Activated T-cell treated with anti-CD3 and anti-CD28 coated beads, Interleukin-2, amount 50 U/mL, for 1 hour (primary cell): Measurements from ENCODE around the gene AMFR.
"Not testable (repeated sequence)": the region's sequence is repeated elsewhere in the genome, so short reads cannot be mapped to it uniquely, and the experiment has no call there.

Source experiments
- DNase-seq: peaks from one replicate; pipeline ENCODE4 v3.0.0-alpha.2; 2020

The AMFR gene

GRCh38 chr16:56387396-56387795 is 37.9 kb downstream of the AMFR start:
- no peak for DNase-seq

- DNase-seq: no peak
These were observed 41.1 kb downstream of the AMFR start for GRCh38 chr16:56384074-56384721.

- DNase-seq: no peak
These were observed 42.4 kb downstream of the AMFR start for GRCh38 chr16:56382901-56383355.

GRCh38 chr16:56382459-56382858 is 42.9 kb downstream of the AMFR start:
- no peak for DNase-seq

GRCh38 chr16:56380778-56381485 is 44.4 kb downstream of the AMFR start:
- DNase-seq: not testable (repeated sequence)

DNA sequence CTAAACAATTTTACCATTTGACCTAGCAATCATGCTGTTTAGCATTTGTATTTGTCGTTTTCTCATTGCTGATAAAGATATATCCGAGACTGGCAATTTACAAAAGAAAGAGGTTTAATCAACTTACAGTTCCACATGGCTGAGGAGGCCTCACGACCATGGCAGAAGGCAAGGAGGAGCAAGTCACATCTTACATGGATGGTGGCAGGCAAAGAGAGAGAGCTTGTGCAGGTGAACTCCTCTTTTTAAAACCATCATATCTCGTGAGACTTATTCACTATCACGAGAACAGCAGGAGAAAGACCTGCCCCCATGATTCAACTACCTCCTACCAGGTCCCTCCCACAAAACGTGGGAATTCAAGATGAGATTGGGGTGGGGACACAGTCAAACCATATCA is 46.3 kb downstream of the AMFR start:
- DNase-seq: not testable (repeated sequence)

DNA sequence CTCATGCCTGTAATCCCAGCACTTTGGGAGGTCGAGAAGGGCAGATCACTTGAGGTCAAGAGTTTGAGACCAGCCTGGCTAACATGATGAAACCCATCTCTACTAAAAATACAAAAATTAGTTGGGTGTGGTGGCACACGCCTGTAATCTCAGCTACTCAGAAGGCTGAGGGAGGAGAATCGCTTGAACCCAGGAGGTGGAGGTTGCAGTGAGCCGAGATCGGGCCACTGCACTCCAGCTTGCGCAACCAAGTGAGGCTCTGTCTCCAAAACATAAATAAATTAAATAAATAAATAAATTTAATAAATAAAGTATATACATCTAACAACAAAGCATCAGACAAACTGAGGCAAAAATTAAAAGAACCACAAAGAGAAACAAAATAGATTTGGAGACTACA is 49.6 kb downstream of the AMFR start:
- not testable (repeated sequence) for DNase-seq

DNA sequence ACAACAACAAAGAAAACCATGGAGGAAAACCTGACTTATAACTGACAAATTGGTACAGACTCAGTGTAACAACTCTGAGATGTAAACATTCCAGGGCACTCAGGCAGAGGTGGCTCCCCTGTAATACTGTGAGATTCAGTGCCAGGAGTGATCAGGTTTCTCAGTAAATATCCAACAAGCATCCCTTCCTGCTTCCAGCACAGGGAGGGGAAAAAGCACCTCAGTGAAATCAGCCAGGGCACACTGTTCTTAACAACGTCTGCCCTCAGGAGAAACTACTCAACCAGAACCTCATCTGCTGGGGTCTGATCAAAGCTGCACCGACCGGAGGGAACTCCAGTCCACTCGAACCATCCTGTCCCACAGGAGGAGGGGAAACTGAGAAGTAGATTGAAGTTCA is 52.3 kb downstream of the AMFR start:
- no peak for DNase-seq

DNA sequence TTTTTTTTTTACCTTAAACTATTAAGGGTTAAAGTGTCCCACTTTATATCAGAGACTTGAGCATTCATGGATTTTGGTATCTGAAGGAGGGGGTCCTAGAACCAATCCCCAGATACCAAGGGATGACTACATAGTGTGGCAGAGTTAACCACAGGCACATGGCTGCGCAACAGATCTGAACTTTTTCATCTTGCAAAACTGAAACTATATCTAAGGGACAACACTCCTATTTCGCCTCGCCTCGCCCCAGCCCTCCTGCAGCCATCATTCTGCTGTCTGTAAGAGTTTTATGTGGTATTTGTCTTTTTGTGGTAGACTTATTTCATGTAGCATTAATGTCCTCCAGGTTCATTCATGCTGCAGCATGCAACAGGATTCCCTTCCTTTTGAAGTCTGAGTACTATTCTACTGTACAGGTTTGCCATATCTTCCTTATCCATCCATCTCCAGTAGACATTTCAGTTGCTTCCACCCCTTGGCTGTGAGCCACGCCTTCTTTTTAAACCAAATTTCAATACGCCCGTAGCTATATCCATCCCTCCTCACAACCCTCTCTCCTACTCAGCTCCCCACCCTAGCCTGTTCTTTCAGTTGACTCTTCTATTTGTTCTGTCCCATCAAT is 53.2 kb downstream of the AMFR start:
- no peak for DNase-seq

DNA sequence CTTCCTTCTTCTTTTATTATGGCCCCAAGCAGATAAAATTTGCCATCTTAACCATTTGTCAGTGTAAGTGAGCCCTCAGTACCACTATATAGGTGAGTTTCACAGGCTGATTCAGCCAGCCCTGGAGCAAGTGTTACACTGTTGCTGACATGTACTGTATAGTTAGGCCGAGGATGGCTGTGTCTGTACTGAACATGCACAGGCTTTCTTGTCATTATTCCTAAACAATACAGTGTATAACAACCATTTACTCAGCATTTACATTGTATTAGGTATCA is 53.7 kb downstream of the AMFR start:
- no peak for DNase-seq

GRCh38 chr16:56370875-56371659 is 54.3 kb downstream of the AMFR start:
- no peak for DNase-seq

- no peak for DNase-seq
These were observed 55.0 kb downstream of the AMFR start for GRCh38 chr16:56370185-56370874.

DNA sequence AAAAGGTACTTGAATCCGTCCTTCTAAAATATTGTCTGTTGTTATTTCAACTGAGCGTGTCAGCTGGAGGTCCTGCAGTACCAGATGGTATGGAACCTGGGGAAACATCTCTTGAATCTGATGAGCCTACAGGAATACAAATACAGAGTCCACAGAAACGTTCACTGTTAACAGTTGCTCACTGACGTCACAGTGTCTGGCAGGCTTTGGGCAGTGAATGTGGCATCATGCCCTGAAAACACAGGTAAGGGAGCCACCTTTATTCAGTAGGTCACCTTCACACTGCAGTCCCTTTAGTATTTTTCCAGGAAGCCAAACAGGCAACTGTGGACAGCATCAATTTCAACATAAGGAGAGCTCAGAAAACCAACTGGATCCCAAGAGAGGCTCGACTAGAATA is 56.1 kb downstream of the AMFR start:
- no peak for DNase-seq

DNA sequence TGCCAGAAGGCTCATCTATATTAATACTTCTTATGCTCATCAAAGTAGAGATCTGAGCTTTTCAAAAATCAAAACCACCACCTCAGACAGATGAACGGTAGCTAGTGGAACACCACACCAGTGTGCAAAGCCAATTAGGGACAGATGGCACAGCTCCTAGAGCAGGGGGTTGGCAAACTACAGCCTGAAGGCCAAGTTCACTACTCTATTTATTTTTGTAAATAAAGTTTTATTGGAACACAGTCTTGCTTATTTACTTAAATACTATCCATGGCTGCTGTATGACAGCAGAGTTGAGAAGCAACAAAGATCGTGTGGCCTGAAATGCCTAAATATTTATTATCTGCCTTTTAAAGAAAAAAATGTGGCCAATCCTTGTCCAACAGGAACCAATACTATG is 56.8 kb downstream of the AMFR start:
- DNase-seq: no peak

DNA sequence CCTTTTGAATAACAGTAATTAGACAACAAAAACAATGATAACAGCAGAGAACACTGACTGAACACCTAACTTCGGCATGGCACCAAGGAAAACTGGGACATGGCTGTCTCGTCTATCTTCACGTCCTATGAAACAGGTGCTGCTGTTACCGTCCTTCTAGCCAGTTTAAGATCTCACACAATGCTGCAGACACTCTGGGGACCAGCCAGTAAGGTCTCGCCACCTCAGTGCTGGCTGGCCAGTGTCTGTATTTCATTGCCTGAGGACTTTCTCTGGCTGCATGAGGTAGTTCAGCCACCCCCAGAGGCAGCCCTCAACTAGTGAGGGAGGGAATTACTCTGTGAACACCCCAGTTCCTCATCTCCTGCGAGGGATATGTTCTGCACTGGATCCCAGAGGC is 57.6 kb downstream of the AMFR start:
- no peak for DNase-seq

GRCh38 chr16:56366945-56367344 is 58.4 kb downstream of the AMFR start:
- DNase-seq: no peak

- DNase-seq: no peak
These were observed 59.8 kb downstream of the AMFR start for GRCh38 chr16:56365552-56365951.

DNA sequence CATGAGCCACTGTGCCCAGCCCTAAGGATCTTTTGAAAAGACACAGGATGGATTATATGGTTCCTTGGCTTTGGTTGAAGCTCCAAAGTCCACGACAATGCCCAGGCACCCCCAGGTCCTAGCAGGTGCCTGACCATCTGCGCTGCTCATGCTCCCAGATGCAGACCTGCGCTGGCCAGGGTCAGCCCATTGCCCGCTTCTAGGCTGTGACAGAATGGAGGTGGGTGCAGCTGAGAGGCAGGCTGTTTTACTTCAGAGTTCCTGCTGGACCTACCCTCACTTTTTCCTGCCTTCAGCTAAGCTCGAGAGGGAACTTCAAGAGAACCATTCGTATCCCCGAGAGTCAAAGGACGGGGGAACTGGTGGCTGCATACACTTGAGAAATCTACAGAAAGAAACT is 60.5 kb downstream of the AMFR start:
- DNase-seq: no peak

GRCh38 chr16:56363781-56364565 is 61.4 kb downstream of the AMFR start:
- no peak for DNase-seq

DNA sequence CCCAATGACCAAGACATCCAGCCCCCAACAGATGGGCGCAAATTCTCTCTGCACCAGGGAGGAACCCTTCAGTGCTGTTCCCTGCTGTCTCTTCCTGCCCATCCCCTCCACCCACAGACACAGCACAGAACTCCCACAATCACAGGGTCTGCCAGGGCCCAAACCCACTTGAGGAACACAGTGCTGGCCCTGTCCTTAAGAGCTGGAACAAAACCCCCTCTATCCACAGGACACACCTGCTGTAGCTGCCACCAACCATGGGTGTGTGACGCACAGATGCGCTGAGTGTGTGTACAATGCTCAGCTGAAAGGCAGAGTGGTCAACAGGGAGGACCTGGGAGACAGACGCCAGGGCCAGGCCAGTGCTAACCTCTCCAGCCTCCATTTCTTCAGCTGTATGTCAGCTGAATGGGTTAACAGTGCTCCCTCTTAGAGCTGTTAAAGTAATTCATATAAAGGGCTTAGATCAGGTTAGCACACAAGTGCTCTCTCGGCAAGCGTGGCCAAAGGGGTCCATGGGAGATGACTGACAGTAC is 62.1 kb downstream of the AMFR start:
- no peak for DNase-seq

DNA sequence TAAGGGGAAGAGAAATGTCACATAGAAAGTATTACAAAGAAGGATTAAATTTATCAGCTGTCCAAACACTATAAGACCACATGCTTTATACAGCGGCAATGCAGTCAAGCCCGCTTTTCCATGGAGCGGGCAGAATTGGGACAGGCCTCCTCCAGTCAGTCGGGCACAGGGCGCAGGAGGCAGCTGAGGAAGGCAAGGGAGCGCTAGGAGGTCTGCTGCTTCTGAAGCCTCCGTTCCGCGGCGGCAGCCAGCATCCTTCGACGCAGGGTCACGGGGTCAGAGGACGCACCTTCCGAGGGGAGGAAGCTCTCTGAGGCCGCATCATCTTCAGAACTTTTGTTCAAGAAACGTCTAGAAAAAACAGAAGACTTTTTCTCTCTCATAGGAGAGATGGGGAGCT is 62.6 kb downstream of the AMFR start:
- no peak for DNase-seq

- no peak for DNase-seq
These were observed 63.2 kb downstream of the AMFR start for GRCh38 chr16:56362057-56362655.
